Stimulated activated CD4-positive, alpha-beta T cell treated with anti-CD3 and anti-CD28 coated beads, Interleukin-12 subunit alpha, Interleukin-12 subunit beta, amount 100 ng/mL, for 4 hours (primary cell): ENCODE measurements around the gene SEMA4F.

Source experiments
- DNase-seq: peaks from one replicate; pipeline ENCODE4 v3.0.0-alpha.2; 2020

Gene SEMA4F

GRCh38 chr2:74708883-74709282 is 54.8 kb downstream of the SEMA4F start:
- DNase-seq = no peak

GRCh38 chr2:74712223-74713053 is 58.4 kb downstream of the SEMA4F start:
- no peak for DNase-seq

GRCh38 chr2:74714691-74715080 is 60.6 kb downstream of the SEMA4F start:
- DNase-seq = no peak

DNA sequence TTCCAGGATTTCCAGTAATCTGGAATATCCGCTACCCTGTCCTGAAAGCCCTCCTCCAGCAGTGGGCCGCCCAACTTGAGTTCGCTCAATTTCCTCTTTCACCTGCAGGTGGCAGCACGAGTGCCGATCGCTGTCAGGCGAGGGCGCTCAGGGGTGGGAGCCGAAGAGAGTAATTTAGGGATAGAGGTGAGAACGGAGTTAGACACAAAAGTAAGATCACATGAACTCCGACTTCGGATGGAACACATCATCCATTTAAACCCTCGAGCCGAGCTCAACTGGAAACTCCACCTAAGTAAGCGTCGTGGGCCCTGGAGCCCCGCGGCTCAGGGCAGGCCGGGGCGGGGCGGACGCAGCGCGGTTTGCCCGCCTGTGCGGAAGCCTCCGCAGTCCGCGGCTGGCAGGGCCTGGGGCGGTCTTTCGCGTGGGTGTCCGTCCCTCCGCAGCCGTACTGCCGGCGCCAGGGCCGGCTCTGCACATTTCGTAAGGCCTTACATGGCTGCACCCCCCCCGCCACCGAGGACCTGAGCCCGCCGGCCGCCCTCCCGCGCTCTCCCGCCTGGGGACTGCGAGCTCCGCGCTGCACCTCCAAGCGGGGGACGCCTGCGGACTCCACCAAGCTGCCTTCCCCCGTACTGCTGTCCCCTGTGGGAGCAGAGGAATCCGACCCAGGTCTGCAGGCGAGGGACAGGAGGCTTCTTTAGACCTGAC is 61.2 kb downstream of the SEMA4F start:
- peak; percentile 80 for DNase-seq

- DNase-seq = no peak
Observed at GRCh38 chr2:74715880-74716279, 61.8 kb downstream of the SEMA4F start.

DNA sequence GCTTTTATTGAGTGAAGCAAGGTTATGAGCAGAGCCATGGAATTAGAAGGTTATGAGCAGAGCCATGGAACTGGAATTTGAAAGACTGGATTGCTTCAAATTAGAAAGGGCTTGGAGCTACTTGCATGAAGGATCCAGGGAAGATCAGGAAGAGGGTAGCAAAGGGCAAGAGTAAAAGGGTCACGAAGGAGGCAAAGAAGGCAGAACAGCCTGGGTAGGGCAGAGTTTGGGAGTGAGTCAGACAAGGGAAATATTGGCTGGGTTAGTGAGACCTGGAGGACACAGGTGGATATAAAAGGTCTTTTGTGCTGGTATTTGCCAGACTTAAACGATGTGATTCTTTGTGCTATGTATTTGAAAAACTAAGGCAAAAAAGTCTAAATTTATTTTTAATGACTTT is 65.0 kb downstream of the SEMA4F start:
- DNase-seq = no peak

- DNase-seq = no peak
Observed at GRCh38 chr2:74721316-74721715, 67.3 kb downstream of the SEMA4F start.

DNA sequence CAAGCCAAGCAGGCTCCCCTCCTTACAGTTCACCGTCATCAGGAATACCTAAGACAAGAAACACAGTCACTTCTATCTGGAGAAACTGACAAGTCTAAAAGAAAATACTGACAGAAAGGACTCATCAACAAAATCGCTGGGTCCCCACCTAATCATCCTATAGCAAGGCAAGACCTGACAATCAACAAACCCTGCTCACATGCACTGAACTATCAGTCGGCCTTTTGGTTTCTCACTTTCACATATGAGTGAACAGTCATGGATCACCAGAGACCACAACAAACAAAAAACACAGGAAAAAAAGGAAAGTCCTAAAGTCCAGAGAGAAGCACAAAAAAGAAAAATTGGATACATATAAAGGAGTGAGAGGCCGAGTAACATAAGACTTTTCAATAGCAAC is 70.4 kb downstream of the SEMA4F start:
- no peak for DNase-seq

DNA sequence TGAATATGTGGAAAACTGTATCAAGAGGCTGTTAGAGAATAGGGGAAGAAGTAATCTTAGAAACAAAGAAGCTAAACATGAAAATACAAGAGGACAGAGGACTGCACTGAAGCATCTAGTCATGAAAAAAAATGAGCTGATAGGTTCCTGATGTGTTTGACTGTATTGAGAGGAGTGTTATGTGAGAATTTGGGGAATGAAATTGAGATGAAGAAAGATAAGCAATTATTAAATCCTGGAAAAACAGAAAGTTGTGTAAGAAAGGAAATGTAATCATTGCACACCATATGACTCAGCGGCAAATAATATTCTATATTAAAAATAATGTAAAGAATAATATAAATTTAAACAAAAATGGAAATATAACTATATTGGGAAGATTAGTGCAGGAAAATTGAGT is 71.2 kb downstream of the SEMA4F start:
- DNase-seq = no peak

- DNase-seq = no peak
Observed at GRCh38 chr2:74728842-74729241, 74.8 kb downstream of the SEMA4F start.

- no peak for DNase-seq
Observed at GRCh38 chr2:74730530-74730929, 76.5 kb downstream of the SEMA4F start.
